ELR (cell line): ENCODE results near the gene BCAR3.
"Not testable (repeated sequence)": the region's sequence is repeated elsewhere in the genome, so short reads cannot be mapped to it uniquely, and the experiment has no call there.

Experiments used
- DNase-seq: peaks from one replicate; pipeline ENCODE4 v3.0.0-alpha.2; 2015; ENCODE audit warnings: low read depth

The BCAR3 gene

GRCh38 chr1:93596329-93597089 lies 85.1 kb downstream of the BCAR3 start:
- no peak for DNase-seq

GRCh38 chr1:93595743-93596142 lies 85.9 kb downstream of the BCAR3 start:
- no peak for DNase-seq

GRCh38 chr1:93595266-93595665 lies 86.4 kb downstream of the BCAR3 start:
- no peak for DNase-seq

- no peak for DNase-seq
Measured at GRCh38 chr1:93594603-93594880, 87.1 kb downstream of the BCAR3 start.

- DNase-seq, result no peak
Measured at GRCh38 chr1:93593854-93594602, 87.6 kb downstream of the BCAR3 start.

- no peak for DNase-seq
Measured at GRCh38 chr1:93592551-93592949, 89.1 kb downstream of the BCAR3 start.

GRCh38 chr1:93591676-93592550 lies 89.7 kb downstream of the BCAR3 start:
- no peak for DNase-seq

GRCh38 chr1:93591291-93591675 lies 90.4 kb downstream of the BCAR3 start:
- not testable (repeated sequence) for DNase-seq

GRCh38 chr1:93588955-93589354 lies 92.7 kb downstream of the BCAR3 start:
- DNase-seq, result no peak

GRCh38 chr1:93588206-93588605 lies 93.4 kb downstream of the BCAR3 start:
- peak; percentile 74 for DNase-seq

GRCh38 chr1:93587354-93587753 lies 94.3 kb downstream of the BCAR3 start:
- DNase-seq, result no peak

GRCh38 chr1:93585059-93585966 lies 96.3 kb downstream of the BCAR3 start:
- no peak for DNase-seq

- no peak for DNase-seq
Measured at GRCh38 chr1:93584261-93585003, 97.2 kb downstream of the BCAR3 start.

- no peak for DNase-seq
Measured at GRCh38 chr1:93581917-93582850, 99.5 kb downstream of the BCAR3 start.

GRCh38 chr1:93579891-93580290 lies 101.7 kb downstream of the BCAR3 start:
- peak; percentile 87 for DNase-seq

- no peak for DNase-seq
Measured at GRCh38 chr1:93578911-93579825, 102.5 kb downstream of the BCAR3 start.

- DNase-seq, result no peak
Measured at GRCh38 chr1:93578433-93578830, 103.2 kb downstream of the BCAR3 start.

GRCh38 chr1:93577536-93578432 lies 103.9 kb downstream of the BCAR3 start:
- DNase-seq, result no peak
